ENCODE measurements around the gene UNC5C. TPM values are rescaled to one million over a fixed set of nuclear protein-coding genes. Genes with fewer than 3 reads are reported as not detected.

UNC5C gene
- total and polyA plus RNA-seq, 4 donors, result 0.27 to 1.2 (median 0.78) TPM

DNA sequence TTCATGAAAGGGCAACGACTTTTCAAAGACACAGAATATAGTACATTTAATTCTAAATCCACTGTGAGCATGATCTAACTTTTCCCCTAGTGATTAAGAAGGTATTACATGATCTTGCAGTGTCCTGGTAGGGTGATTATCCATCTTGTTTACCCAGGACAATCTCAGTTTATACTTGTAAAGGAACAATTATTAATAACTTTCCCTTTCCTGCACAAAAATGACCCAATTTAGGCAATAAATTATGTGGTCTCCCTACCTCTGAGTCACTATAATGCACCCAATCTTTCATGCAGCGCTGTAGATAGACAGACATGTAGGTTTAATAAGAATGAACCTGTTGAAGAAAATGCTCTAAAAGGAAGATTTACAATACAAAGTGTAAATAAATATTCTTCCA, 22.7 kb downstream of the UNC5C start:
- Histone ChIP-seq H3K9ac (ENCODE audit: low read depth in 1 of 2, low read length in 2 of 2) (no peak overlapping the region), H3K27me3 (ENCODE audit: control insufficient read depth in 4 of 4, insufficient read depth in 4 of 4, low read length in 3 of 4) (peaks cover 0 to 3% (median 0%) of the 10 kb centered on the region in 4 donors), H3K36me3 (ENCODE audit: control insufficient read depth in 4 of 4, insufficient read depth in 3 of 4, low read depth in 1 of 4, low read length in 3 of 4) (no peaks in the 10 kb centered on the region), H3K9me3 (ENCODE audit: control insufficient read depth in 4 of 4, low read length in 3 of 4) (no peaks in the 10 kb centered on the region), H3K4me1 (ENCODE audit: control insufficient read depth in 4 of 4, insufficient read depth in 4 of 4, low read length in 3 of 4) (no peaks in the 10 kb centered on the region), H3K4me3 (ENCODE audit: low read depth in 1 of 3, low read length in 3 of 3) (no peak overlapping the region), H3K27ac (ENCODE audit: low read depth in 1 of 2, low read length in 2 of 2) (no peak overlapping the region)
- TF ChIP-seq, protein P1, sequence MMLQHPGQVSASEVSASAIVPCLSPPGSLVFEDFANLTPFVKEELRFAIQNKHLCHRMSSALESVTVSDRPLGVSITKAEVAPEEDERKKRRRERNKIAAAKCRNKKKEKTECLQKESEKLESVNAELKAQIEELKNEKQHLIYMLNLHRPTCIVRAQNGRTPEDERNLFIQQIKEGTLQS (IDR thresholded peaks at IDR 0.05), result no peak
- TF ChIP-seq FOXA2 (IDR thresholded peaks at IDR 0.05) (no peak), RAD21 (IDR thresholded peaks at IDR 0.05) (no peak)
- WGBS, result 66% methylated on average over 2 of the region's 2 CpGs
- no peak for DNase-seq (ENCODE audit: low spot score)

DNA sequence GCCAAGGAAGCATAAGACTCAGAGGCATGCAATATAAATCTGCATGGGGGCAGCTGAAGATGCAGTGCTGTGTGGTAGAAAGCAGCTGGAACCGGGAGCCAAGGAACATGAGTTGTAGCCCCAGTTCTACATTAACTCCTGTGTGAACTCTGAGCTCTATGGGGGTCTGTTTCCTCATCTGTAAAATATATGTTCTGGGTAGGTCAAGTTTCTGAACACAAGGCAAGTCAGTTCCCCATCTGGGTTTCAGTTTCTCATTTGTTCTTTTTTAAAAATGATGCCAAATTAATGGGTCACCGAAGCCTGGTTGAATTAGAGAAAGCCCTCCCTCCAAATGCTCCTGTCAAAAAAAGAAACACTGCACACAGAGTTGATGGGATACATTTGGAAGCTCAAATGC, 24.0 kb downstream of the UNC5C start:
- Histone ChIP-seq H3K27me3 (ENCODE audit: control insufficient read depth in 4 of 4, insufficient read depth in 4 of 4, low read length in 3 of 4) (peaks cover 0 to 3% (median 0%) of the 10 kb centered on the region in 4 donors), H3K4me3 (ENCODE audit: low read depth in 1 of 3, low read length in 3 of 3) (no peak overlapping the region), H3K27ac (ENCODE audit: low read depth in 1 of 2, low read length in 2 of 2) (no peak overlapping the region), H3K4me1 (ENCODE audit: control insufficient read depth in 4 of 4, insufficient read depth in 4 of 4, low read length in 3 of 4) (no peaks in the 10 kb centered on the region), H3K36me3 (ENCODE audit: control insufficient read depth in 4 of 4, insufficient read depth in 3 of 4, low read depth in 1 of 4, low read length in 3 of 4) (no peaks in the 10 kb centered on the region), H3K9ac (ENCODE audit: low read depth in 1 of 2, low read length in 2 of 2) (no peak overlapping the region), H3K9me3 (ENCODE audit: control insufficient read depth in 4 of 4, low read length in 3 of 4) (no peaks in the 10 kb centered on the region)
- TF ChIP-seq YY1 (IDR thresholded peaks at IDR 0.05), result no peak
- TF ChIP-seq HNF4A (conservative IDR thresholded peaks at IDR 0.05), result no peak
- TF ChIP-seq FOXA2 (IDR thresholded peaks at IDR 0.05), result no peak
- no peak for TF ChIP-seq HNF4G (IDR thresholded peaks at IDR 0.05)
- TF ChIP-seq EGR1 (IDR thresholded peaks at IDR 0.05; ENCODE audit: low read depth in 2 of 2), result no peak
- no peak for TF ChIP-seq NR2F2 (IDR thresholded peaks at IDR 0.05)
- TF ChIP-seq FOXA1 (IDR thresholded peaks at IDR 0.05), result no peak
- TF ChIP-seq RAD21 (IDR thresholded peaks at IDR 0.05), result no peak
- TF ChIP-seq, protein P2, sequence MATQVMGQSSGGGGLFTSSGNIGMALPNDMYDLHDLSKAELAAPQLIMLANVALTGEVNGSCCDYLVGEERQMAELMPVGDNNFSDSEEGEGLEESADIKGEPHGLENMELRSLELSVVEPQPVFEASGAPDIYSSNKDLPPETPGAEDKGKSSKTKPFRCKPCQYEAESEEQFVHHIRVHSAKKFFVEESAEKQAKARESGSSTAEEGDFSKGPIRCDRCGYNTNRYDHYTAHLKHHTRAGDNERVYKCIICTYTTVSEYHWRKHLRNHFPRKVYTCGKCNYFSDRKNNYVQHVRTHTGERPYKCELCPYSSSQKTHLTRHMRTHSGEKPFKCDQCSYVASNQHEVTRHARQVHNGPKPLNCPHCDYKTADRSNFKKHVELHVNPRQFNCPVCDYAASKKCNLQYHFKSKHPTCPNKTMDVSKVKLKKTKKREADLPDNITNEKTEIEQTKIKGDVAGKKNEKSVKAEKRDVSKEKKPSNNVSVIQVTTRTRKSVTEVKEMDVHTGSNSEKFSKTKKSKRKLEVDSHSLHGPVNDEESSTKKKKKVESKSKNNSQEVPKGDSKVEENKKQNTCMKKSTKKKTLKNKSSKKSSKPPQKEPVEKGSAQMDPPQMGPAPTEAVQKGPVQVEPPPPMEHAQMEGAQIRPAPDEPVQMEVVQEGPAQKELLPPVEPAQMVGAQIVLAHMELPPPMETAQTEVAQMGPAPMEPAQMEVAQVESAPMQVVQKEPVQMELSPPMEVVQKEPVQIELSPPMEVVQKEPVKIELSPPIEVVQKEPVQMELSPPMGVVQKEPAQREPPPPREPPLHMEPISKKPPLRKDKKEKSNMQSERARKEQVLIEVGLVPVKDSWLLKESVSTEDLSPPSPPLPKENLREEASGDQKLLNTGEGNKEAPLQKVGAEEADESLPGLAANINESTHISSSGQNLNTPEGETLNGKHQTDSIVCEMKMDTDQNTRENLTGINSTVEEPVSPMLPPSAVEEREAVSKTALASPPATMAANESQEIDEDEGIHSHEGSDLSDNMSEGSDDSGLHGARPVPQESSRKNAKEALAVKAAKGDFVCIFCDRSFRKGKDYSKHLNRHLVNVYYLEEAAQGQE (IDR thresholded peaks at IDR 0.05), result no peak
- no peak for TF ChIP-seq SP1 (IDR thresholded peaks at IDR 0.05)
- TF ChIP-seq GABPA (IDR thresholded peaks at IDR 0.05 in 1 of 2, conservative IDR thresholded peaks at IDR 0.05 in 1 of 2), result no peak
- TF ChIP-seq, protein P3, sequence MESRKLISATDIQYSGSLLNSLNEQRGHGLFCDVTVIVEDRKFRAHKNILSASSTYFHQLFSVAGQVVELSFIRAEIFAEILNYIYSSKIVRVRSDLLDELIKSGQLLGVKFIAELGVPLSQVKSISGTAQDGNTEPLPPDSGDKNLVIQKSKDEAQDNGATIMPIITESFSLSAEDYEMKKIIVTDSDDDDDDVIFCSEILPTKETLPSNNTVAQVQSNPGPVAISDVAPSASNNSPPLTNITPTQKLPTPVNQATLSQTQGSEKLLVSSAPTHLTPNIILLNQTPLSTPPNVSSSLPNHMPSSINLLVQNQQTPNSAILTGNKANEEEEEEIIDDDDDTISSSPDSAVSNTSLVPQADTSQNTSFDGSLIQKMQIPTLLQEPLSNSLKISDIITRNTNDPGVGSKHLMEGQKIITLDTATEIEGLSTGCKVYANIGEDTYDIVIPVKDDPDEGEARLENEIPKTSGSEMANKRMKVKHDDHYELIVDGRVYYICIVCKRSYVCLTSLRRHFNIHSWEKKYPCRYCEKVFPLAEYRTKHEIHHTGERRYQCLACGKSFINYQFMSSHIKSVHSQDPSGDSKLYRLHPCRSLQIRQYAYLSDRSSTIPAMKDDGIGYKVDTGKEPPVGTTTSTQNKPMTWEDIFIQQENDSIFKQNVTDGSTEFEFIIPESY (IDR thresholded peaks at IDR 0.05), result no peak
- no peak for TF ChIP-seq RXRA (IDR thresholded peaks at IDR 0.05)
- TF ChIP-seq, protein P4, sequence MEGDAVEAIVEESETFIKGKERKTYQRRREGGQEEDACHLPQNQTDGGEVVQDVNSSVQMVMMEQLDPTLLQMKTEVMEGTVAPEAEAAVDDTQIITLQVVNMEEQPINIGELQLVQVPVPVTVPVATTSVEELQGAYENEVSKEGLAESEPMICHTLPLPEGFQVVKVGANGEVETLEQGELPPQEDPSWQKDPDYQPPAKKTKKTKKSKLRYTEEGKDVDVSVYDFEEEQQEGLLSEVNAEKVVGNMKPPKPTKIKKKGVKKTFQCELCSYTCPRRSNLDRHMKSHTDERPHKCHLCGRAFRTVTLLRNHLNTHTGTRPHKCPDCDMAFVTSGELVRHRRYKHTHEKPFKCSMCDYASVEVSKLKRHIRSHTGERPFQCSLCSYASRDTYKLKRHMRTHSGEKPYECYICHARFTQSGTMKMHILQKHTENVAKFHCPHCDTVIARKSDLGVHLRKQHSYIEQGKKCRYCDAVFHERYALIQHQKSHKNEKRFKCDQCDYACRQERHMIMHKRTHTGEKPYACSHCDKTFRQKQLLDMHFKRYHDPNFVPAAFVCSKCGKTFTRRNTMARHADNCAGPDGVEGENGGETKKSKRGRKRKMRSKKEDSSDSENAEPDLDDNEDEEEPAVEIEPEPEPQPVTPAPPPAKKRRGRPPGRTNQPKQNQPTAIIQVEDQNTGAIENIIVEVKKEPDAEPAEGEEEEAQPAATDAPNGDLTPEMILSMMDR (IDR thresholded peaks at IDR 0.05; ENCODE audit: low read depth, low read length, missing input control), result no peak
- TF ChIP-seq TAF1 (conservative IDR thresholded peaks at IDR 0.05), result no peak
- TF ChIP-seq, protein P1 (IDR thresholded peaks at IDR 0.05), result no peak
- TF ChIP-seq, protein P5, sequence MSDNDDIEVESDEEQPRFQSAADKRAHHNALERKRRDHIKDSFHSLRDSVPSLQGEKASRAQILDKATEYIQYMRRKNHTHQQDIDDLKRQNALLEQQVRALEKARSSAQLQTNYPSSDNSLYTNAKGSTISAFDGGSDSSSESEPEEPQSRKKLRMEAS (IDR thresholded peaks at IDR 0.05), result no peak
- TF ChIP-seq JUND (IDR thresholded peaks at IDR 0.05), result no peak
- no peak for DNase-seq (ENCODE audit: low spot score)
- 65% methylated on average over 2 of the region's 2 CpGs for WGBS
